Measurements from ENCODE around the gene SLC25A15. TPM values are rescaled to one million over a fixed set of nuclear protein-coding genes. Genes with fewer than 3 reads are reported as not detected.
A peak's percentile ranks its signal among the peaks of the same experiment; 100 is the strongest.

Gene SLC25A15
- polyA plus RNA-seq (2012; ENCODE audit: missing spikeins): 10.5 TPM

GRCh38 chr13:40789275-40790153, at the start of gene SLC25A15:
Gene SLC25A15, plus strand, starts transcription at chr13:40789611. Its CDS starts 3,616 bp downstream, at chr13:40793227.
- DNase-seq (ENCODE audit: insufficient read length) (peak; percentile 79), FAIRE-seq (peak; percentile 86)
- TF ChIP-seq TAF1 (IDR thresholded peaks at IDR 0.05; ENCODE audit: borderline replicate concordance, low read depth, low read length) (peak; percentile 31; the same call in 1 of the 2 replicates), POLR2AphosphoS5 (IDR thresholded peaks at IDR 0.05; ENCODE audit: low read depth, low read length) (peak; percentile 64; the same call in 1 of the 2 replicates), POLR2A (IDR thresholded peaks at IDR 0.05; ENCODE audit: low read depth, low read length) (peak; percentile 76; the same call in 1 of the 2 replicates)

GRCh38 chr13:40749327-40749726, 40.1 kb upstream of the SLC25A15 start:
- no peak for FAIRE-seq
- no peak for TF ChIP-seq POLR2A (IDR thresholded peaks at IDR 0.05; ENCODE audit: low read depth, low read length)
- no peak for TF ChIP-seq POLR2AphosphoS5 (IDR thresholded peaks at IDR 0.05; ENCODE audit: low read depth, low read length)
- no peak for DNase-seq (ENCODE audit: insufficient read length)

- FAIRE-seq (peak; percentile 80), DNase-seq (ENCODE audit: insufficient read length) (no peak)
- TF ChIP-seq POLR2AphosphoS5 (IDR thresholded peaks at IDR 0.05; ENCODE audit: low read depth, low read length): no peak
- no peak for TF ChIP-seq POLR2A (IDR thresholded peaks at IDR 0.05; ENCODE audit: low read depth, low read length)
- no peak for TF ChIP-seq TAF1 (IDR thresholded peaks at IDR 0.05; ENCODE audit: borderline replicate concordance, low read depth, low read length)
Observed at GRCh38 chr13:40755082-40755700, 34.2 kb upstream of the SLC25A15 start.

GRCh38 chr13:40756042-40756441, 33.4 kb upstream of the SLC25A15 start:
- peak; percentile 75 for FAIRE-seq
- TF ChIP-seq POLR2A (IDR thresholded peaks at IDR 0.05; ENCODE audit: low read depth, low read length): no peak
- no peak for TF ChIP-seq TAF1 (IDR thresholded peaks at IDR 0.05; ENCODE audit: borderline replicate concordance, low read depth, low read length)
- TF ChIP-seq POLR2AphosphoS5 (IDR thresholded peaks at IDR 0.05; ENCODE audit: low read depth, low read length): no peak

GRCh38 chr13:40758811-40759210, 30.6 kb upstream of the SLC25A15 start:
- DNase-seq (ENCODE audit: insufficient read length) (no peak), FAIRE-seq (no peak)
- TF ChIP-seq TAF1 (IDR thresholded peaks at IDR 0.05; ENCODE audit: borderline replicate concordance, low read depth, low read length) (no peak), POLR2A (IDR thresholded peaks at IDR 0.05; ENCODE audit: low read depth, low read length) (no peak), POLR2AphosphoS5 (IDR thresholded peaks at IDR 0.05; ENCODE audit: low read depth, low read length) (no peak)

More at GRCh38 chr13:40756042-40756441, 33.4 kb upstream of the SLC25A15 start:
- DNase-seq (ENCODE audit: insufficient read length): no peak

GRCh38 chr13:40762849-40763248, 26.6 kb upstream of the SLC25A15 start:
- TF ChIP-seq TAF1 (IDR thresholded peaks at IDR 0.05; ENCODE audit: borderline replicate concordance, low read depth, low read length): no peak
- no peak for TF ChIP-seq POLR2A (IDR thresholded peaks at IDR 0.05; ENCODE audit: low read depth, low read length)
- no peak for TF ChIP-seq POLR2AphosphoS5 (IDR thresholded peaks at IDR 0.05; ENCODE audit: low read depth, low read length)
- FAIRE-seq (no peak), DNase-seq (ENCODE audit: insufficient read length) (no peak)

- peak; percentile 46 for FAIRE-seq
- no peak for DNase-seq (ENCODE audit: insufficient read length)
- TF ChIP-seq POLR2AphosphoS5 (IDR thresholded peaks at IDR 0.05; ENCODE audit: low read depth, low read length): no peak
- TF ChIP-seq POLR2A (IDR thresholded peaks at IDR 0.05; ENCODE audit: low read depth, low read length): no peak
- TF ChIP-seq TAF1 (IDR thresholded peaks at IDR 0.05; ENCODE audit: borderline replicate concordance, low read depth, low read length): no peak
Observed at GRCh38 chr13:40764587-40765403, 24.6 kb upstream of the SLC25A15 start.

GRCh38 chr13:40765602-40766001, 23.8 kb upstream of the SLC25A15 start:
- TF ChIP-seq POLR2A (IDR thresholded peaks at IDR 0.05; ENCODE audit: low read depth, low read length): no peak
- no peak for TF ChIP-seq TAF1 (IDR thresholded peaks at IDR 0.05; ENCODE audit: borderline replicate concordance, low read depth, low read length)
- no peak for TF ChIP-seq POLR2AphosphoS5 (IDR thresholded peaks at IDR 0.05; ENCODE audit: low read depth, low read length)
- FAIRE-seq: no peak
- DNase-seq (ENCODE audit: insufficient read length): no peak

- FAIRE-seq (peak; percentile 17), DNase-seq (ENCODE audit: insufficient read length) (no peak)
- TF ChIP-seq POLR2AphosphoS5 (IDR thresholded peaks at IDR 0.05; ENCODE audit: low read depth, low read length): no peak
- no peak for TF ChIP-seq TAF1 (IDR thresholded peaks at IDR 0.05; ENCODE audit: borderline replicate concordance, low read depth, low read length)
- no peak for TF ChIP-seq POLR2A (IDR thresholded peaks at IDR 0.05; ENCODE audit: low read depth, low read length)
Observed at GRCh38 chr13:40769970-40770369, 19.4 kb upstream of the SLC25A15 start.

- FAIRE-seq (peak; percentile 24), DNase-seq (ENCODE audit: insufficient read length) (no peak)
- no peak for TF ChIP-seq POLR2AphosphoS5 (IDR thresholded peaks at IDR 0.05; ENCODE audit: low read depth, low read length)
- no peak for TF ChIP-seq TAF1 (IDR thresholded peaks at IDR 0.05; ENCODE audit: borderline replicate concordance, low read depth, low read length)
- no peak for TF ChIP-seq POLR2A (IDR thresholded peaks at IDR 0.05; ENCODE audit: low read depth, low read length)
Observed at GRCh38 chr13:40770609-40770933, 18.8 kb upstream of the SLC25A15 start.

Data from GM12892 (cell line).